NCI-H2171 treated with DMSO at 0.1 percent for 48 hours (cell line): ENCODE measurements around the gene MXD1.
"Not testable (repeated sequence)": the region's sequence is repeated elsewhere in the genome, so short reads cannot be mapped to it uniquely, and the experiment has no call there.

Experiments
- DNase-seq: peaks from one replicate; lab custom pipeline; 2025; lab: John Stamatoyannopoulos, UW

The MXD1 gene, protein sequence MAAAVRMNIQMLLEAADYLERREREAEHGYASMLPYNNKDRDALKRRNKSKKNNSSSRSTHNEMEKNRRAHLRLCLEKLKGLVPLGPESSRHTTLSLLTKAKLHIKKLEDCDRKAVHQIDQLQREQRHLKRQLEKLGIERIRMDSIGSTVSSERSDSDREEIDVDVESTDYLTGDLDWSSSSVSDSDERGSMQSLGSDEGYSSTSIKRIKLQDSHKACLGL

GRCh38 chr2:69914950-69915945 is at the start of gene MXD1:
MXD1 (plus strand) TSS chr2:69915109; CDS start chr2:69915331, 222 bp downstream.
- DNase-seq = no peak

- DNase-seq = no peak
These were observed 26.5 kb upstream of the MXD1 start for GRCh38 chr2:69888451-69888850.

DNA sequence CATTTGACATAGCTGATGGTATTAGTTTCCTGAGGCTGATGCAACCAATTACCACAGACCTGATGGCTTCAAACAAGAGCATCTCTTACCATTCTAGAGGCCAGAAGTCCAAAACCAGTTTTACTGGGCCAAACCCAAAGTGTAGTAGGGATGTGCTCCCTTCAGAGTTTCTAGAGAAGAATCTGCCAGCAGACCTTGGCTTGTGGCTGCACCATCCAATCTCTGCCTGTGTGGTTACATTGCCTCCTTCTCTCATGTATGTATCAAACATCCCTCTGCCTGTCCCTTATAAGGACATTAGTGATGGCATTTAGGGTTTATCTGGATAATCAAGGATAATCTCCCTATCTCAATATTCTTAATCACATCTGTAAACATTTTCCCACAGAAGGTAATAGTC is 25.6 kb upstream of the MXD1 start:
- DNase-seq = no peak

GRCh38 chr2:69890881-69891280 is 24.0 kb upstream of the MXD1 start:
- DNase-seq = no peak

- DNase-seq = not testable (repeated sequence)
These were observed 22.0 kb upstream of the MXD1 start for GRCh38 chr2:69892838-69893424.

DNA sequence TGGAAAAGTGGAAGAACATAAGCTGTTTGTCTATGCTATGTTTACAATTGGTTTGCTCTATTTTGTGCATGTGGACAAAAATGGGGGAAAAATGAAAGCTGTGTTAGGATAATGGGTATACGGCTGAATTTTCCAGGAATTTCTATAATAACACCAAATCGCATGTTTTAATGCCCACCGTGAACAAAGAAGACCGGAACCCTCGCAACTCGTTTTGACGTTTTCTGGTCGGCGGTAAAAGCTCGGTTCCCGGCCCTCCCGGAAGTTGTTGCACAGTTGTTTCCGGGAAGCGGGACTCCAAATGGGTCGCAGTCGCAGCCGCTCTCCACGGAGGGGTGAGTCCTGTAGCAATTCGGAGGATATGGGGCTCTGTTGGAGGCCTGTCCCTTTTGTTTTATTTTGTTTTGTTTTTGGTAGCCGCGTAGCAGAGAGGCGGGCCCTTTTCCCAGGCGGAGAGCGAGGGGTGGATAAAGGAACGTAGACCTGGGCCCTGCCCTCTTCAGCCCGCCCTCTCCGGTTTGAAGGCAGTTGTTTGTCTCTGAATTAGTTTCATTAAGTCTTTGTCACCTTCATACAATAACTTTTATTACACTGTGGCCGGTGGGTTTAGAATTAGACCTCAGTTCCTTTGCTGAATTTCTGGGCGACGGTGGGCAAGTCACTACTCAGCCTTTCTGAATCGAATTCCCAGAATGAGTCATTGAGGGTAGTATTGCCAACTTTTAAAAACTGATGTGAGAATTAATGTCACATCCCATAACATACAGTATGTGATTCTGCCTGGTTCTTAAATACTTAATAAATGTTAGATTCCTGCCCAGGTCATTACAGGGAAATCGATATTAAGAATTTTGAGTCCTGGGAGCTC is 21.0 kb upstream of the MXD1 start, which contains the start of gene SNRNP27:
Gene SNRNP27 (plus strand): TSS at position 273 of the 868 bp plus-strand sequence. CDS start 29 bp downstream, at position 302.
- DNase-seq = peak; percentile 84

DNA sequence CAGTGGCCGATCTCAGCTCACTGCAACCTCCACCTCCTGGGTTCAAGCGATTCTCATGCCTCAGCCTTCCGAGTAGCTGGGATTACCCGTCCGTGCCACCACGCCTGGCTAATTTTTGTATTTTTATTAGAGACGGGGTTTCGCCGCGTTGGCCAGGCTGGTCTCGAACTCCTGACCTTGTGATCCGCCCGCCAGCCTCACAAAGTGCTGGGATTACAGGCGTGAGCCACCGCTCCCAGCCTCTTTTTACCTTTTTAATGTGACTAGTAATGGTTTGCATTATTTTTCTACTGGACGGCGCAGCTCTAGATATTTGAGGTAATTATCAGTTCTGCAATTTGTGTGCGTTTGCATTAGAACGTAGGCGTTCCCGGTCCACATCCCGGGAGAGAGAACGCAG is 20.2 kb upstream of the MXD1 start:
- DNase-seq = not testable (repeated sequence)

DNA sequence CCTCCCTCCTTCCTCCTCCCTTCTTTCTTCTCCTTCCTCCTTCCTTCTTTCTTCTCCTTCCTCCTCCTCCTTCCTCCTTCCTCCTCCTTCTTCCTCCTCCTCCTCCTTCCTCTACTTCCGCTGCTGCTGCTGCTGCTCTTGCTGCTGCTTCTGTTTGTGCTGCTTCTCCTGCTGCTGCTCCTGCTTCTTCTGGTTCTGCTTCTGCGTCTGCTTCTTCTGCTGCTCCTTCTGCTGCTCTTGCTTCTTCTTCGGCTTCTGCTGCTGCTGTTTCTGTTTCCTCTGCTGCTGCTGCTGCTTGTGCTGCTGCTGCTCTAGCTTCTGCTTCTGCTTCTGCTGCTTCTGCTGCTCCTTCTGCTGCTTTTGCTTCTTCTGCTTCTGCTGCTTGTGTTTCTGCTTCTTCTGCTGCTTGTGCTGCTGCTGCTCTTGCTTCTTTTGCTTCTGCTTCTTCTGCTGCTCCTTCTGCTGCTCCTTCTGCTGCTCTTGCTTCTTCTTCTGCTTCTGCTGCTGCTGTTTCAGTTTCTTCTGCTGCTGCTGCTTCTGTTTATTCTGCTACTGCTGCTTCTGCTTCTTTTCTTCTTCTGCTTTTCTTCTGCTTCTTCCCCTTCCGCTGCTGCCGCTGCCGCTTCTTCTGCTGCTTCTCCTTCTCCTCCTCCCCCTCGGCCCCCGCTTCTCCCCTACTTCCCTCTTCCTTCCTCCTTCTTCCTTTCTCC is 12.5 kb upstream of the MXD1 start:
- no peak for DNase-seq

GRCh38 chr2:69907216-69907615 is 7.7 kb upstream of the MXD1 start:
- DNase-seq = no peak

GRCh38 chr2:69911985-69912563 is 2.8 kb upstream of the MXD1 start:
- peak; percentile 77 for DNase-seq

DNA sequence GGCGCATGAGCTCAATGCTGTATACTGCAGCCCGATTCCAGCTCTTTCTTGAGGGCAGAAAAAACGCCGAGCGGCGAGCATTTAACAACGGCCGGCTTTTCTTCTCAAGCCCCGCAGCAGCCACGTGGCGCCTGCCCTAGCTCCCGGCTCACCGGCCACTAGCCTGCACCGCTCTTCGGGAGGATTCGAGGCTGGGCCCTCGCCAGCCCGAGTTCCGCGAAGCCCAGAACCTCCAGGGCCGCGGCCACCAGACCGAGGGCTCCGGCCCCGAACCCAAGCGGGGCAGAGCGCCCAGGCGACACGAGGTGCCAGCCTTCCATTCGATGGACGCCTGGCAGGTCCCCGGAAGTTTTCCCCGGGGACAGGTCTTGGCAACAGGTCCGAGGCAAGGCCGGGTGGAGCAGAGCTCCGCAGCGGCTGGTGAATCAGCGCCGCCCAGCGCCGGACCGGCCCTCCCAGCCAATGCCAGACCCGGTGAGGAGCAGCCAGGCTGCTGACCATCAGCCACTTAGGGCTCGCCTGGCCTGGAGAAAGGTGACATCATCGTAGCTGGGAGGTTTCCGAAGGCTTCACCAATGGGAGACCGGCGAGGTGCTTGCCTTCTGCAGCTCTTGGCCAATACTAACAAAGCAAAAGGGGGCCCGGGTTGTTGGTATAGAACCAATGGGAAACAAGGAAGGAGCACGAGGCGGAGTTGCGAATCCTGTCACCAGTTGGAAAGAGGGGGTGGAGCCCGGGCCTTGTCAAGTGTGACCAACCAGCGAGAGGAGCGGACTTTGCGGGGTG is 552 bp upstream of the MXD1 start:
- peak; percentile 100 for DNase-seq

- no peak for DNase-seq
These were observed 1.2 kb downstream of the MXD1 start for GRCh38 chr2:69916106-69916505.

GRCh38 chr2:69917852-69918251 is 2.9 kb downstream of the MXD1 start:
- no peak for DNase-seq

DNA sequence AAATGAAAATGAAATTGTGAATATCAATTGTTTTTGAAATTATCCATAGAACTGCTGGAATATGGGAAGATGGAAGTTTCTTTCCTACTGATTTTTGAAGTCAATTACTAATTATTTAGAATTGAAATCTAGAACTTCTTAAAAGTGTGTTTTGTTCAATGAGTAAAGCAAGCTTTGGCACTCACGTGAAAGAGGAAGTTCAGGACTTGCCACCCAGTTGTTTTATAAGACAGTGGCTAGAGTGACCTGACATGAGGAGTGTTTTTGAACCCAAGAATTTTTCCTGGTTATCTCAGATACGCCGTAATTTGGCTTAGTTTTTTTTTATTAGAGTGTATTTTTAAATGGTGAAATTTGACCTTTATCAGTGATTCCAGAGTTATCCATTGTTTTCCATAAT is 3.5 kb downstream of the MXD1 start:
- DNase-seq = no peak

GRCh38 chr2:69923116-69923515 is 8.2 kb downstream of the MXD1 start:
- DNase-seq = no peak

- DNase-seq = no peak
These were observed 12.1 kb downstream of the MXD1 start for GRCh38 chr2:69926849-69927515.

DNA sequence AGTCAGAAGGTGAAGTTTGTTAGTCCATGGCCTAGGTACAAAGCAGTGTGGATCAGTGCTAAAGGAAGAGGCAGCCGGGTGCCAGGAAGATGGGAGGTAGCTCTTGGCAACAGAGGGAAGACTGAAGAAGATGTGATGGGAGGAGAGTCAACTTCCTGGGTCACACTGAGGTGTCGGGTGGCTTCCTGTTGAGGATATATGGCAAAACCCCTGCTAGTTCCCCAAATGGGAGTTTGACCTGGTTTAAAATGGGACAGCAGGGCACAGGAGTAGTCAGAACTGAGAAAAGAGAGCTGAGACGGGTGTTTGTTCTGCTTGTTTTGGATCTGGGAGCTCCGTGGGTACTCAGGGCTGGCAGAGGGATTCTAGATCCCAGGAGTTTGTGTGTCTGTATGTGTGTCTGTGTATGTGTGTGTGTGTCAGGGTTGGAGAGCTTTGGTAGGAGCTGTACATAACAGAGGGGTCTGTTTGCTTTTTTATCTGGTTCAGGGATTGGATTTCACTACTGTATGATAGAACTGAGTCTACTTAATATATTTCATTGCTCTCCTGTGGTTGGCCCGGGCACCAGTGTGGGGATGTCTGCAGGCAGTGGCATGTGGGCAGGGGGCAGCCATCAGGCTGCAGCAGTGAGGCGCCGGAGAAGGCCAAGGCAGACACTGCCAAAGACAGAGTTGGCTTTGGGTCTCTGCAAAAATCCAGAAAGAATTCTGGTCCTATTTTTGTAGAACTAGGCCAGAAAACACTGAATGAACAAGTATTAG is 17.1 kb downstream of the MXD1 start:
- DNase-seq = peak; percentile 7

- no peak for DNase-seq
These were observed 17.6 kb downstream of the MXD1 start for GRCh38 chr2:69932596-69932922.
